SJCRH30 (cell line): ENCODE results near the gene EXTL1. TPM values are rescaled to one million over a fixed set of nuclear protein-coding genes. Genes with fewer than 3 reads are reported as not detected.

Experiments used
- DNase-seq, 2 experiments: peaks; one replicate each; pipeline ENCODE4 v3.0.0-alpha.2; 2015 to 2020
- H3K27ac ChIP-seq: fragments of 250-450 bp; sonication (Bioruptor Pico); 2 replicates; pipeline ENCODE4 v1.5.1; 2020; ENCODE audit warnings: mild to moderate bottlenecking, moderate library complexity
- H3K27me3 ChIP-seq: fragments of 250-450 bp; sonication (Bioruptor Pico); 2 replicates; pipeline ENCODE4 v1.5.1; 2020; ENCODE audit warnings: mild to moderate bottlenecking, moderate library complexity
- H3K36me3 ChIP-seq: fragments of 250-450 bp; sonication (Bioruptor Pico); 2 replicates; pipeline ENCODE4 v1.5.1; 2020; ENCODE audit warnings: mild to moderate bottlenecking, moderate library complexity
- H3K4me1 ChIP-seq: fragments of 250-450 bp; sonication (Bioruptor Pico); 2 replicates; pipeline ENCODE4 v1.5.1; 2020; ENCODE audit warnings: mild to moderate bottlenecking, moderate library complexity
- H3K4me3 ChIP-seq: fragments of 250-450 bp; sonication (Bioruptor Pico); 2 replicates; pipeline ENCODE4 v1.5.1; 2020; ENCODE audit warnings: mild to moderate bottlenecking, moderate library complexity
- H3K9me3 ChIP-seq: fragments of 250-450 bp; sonication (Bioruptor Pico); replicated peaks from 2 replicates; pipeline ENCODE4 v1.5.1; 2020; ENCODE audit warnings: mild to moderate bottlenecking, moderate library complexity
- total RNA-seq: library from RNA; depleted of rRNA; stranded (reverse); fragments of >200 nt; shearing (Covaris generic); gene quantifications from 2 replicates; pipeline ENCODE4 v1.2.3, GENCODE V29; 2014

EXTL1 gene
- total RNA-seq, 1 experiment from 2014 or later, result 38.7 TPM

- Histone ChIP-seq H3K4me1 (no peaks in the 10 kb centered on the region), H3K9me3 (no peaks in the 10 kb centered on the region), H3K27me3 (peaks cover 13% of the 10 kb centered on the region; the same call in 1 of the 2 replicates), H3K4me3 (no peak overlapping the region), H3K36me3 (no peaks in the 10 kb centered on the region), H3K27ac (no peak overlapping the region)
- no peak for DNase-seq
Observed at GRCh38 chr1:26053718-26054560, 32.4 kb downstream of the EXTL1 start.

- H3K9me3 ChIP-seq, result no peaks in the 10 kb centered on the region
- H3K4me3 ChIP-seq, result no peak overlapping the region
- peaks cover 6% of the 10 kb centered on the region for H3K4me1 ChIP-seq
- no peak overlapping the region for H3K27ac ChIP-seq
- peaks cover 10% of the 10 kb centered on the region; the same call in 1 of the 2 replicates for H3K27me3 ChIP-seq
- no peaks in the 10 kb centered on the region for H3K36me3 ChIP-seq
- DNase-seq, result no peak
Observed at GRCh38 chr1:26055041-26055440, 33.5 kb downstream of the EXTL1 start.

GRCh38 chr1:26057189-26057588 is 35.6 kb downstream of the EXTL1 start:
- DNase-seq, result no peak
- peaks cover 9% of the 10 kb centered on the region for H3K4me1 ChIP-seq
- no peaks in the 10 kb centered on the region for H3K9me3 ChIP-seq
- H3K4me3 ChIP-seq, result no peak overlapping the region
- H3K27ac ChIP-seq, result no peak overlapping the region
- H3K27me3 ChIP-seq, result peaks cover under 1% of the 10 kb centered on the region; the same call in 1 of the 2 replicates
- H3K36me3 ChIP-seq, result no peaks in the 10 kb centered on the region

- Histone ChIP-seq H3K27ac (no peak overlapping the region), H3K27me3 (no peaks in the 10 kb centered on the region; the same call in 1 of the 2 replicates), H3K4me3 (no peak overlapping the region), H3K36me3 (no peaks in the 10 kb centered on the region), H3K9me3 (no peaks in the 10 kb centered on the region), H3K4me1 (peaks cover 9% of the 10 kb centered on the region)
- DNase-seq, result no peak
Observed at GRCh38 chr1:26058052-26058595, 36.5 kb downstream of the EXTL1 start.

GRCh38 chr1:26059906-26060305 is 38.3 kb downstream of the EXTL1 start:
- H3K27ac ChIP-seq, result no peak overlapping the region
- peak in 1 of 2 experiments; percentile 53 for DNase-seq
- H3K36me3 ChIP-seq, result no peaks in the 10 kb centered on the region
- H3K9me3 ChIP-seq, result no peaks in the 10 kb centered on the region
- no peak overlapping the region for H3K4me3 ChIP-seq
- no peaks in the 10 kb centered on the region; the same call in 1 of the 2 replicates for H3K27me3 ChIP-seq
- H3K4me1 ChIP-seq, result peaks cover 9% of the 10 kb centered on the region

- Histone ChIP-seq H3K36me3 (no peaks in the 10 kb centered on the region), H3K4me3 (no peak overlapping the region), H3K27me3 (peaks cover 6% of the 10 kb centered on the region; the same call in 1 of the 2 replicates), H3K9me3 (no peaks in the 10 kb centered on the region), H3K27ac (no peak overlapping the region), H3K4me1 (peaks cover 9% of the 10 kb centered on the region)
- DNase-seq, result no peak
Observed at GRCh38 chr1:26060832-26061574, 39.4 kb downstream of the EXTL1 start.

GRCh38 chr1:26064553-26064952 is 43.0 kb downstream of the EXTL1 start:
- Histone ChIP-seq H3K4me3 (no peak overlapping the region), H3K27me3 (peaks cover 19% of the 10 kb centered on the region), H3K27ac (no peak overlapping the region), H3K4me1 (peaks cover 9% of the 10 kb centered on the region), H3K36me3 (no peaks in the 10 kb centered on the region), H3K9me3 (no peaks in the 10 kb centered on the region)
- DNase-seq, result no peak

- no peak overlapping the region for H3K4me3 ChIP-seq
- no peaks in the 10 kb centered on the region for H3K9me3 ChIP-seq
- DNase-seq, result no peak
- no peaks in the 10 kb centered on the region for H3K36me3 ChIP-seq
- no peaks in the 10 kb centered on the region for H3K4me1 ChIP-seq
- H3K27me3 ChIP-seq, result peaks cover 25% of the 10 kb centered on the region
- no peak overlapping the region for H3K27ac ChIP-seq
Observed at GRCh38 chr1:26066160-26066559, 44.6 kb downstream of the EXTL1 start.

- Histone ChIP-seq H3K27ac (no peak overlapping the region), H3K27me3 (peaks cover 27% of the 10 kb centered on the region), H3K36me3 (no peaks in the 10 kb centered on the region), H3K4me1 (no peaks in the 10 kb centered on the region), H3K4me3 (no peak overlapping the region), H3K9me3 (no peaks in the 10 kb centered on the region)
- no peak for DNase-seq
Observed at GRCh38 chr1:26066857-26067256, 45.3 kb downstream of the EXTL1 start.

- Histone ChIP-seq H3K27ac (no peak within 1 kb of the TSS), H3K36me3 (no peaks in the 10 kb centered on the region), H3K4me1 (no peaks in the 10 kb centered on the region), H3K4me3 (no peak within 1 kb of the TSS), H3K27me3 (peaks cover 32% of the 10 kb centered on the region), H3K9me3 (no peaks in the 10 kb centered on the region)
- peak; percentile 16 to 22 for DNase-seq
Observed at GRCh38 chr1:26067432-26067911, 45.9 kb downstream of the EXTL1 start, which contains the start of gene TRIM63. TSS of gene TRIM63 (minus strand) at chr1:26067630. CDS start at chr1:26067494, 136 bp downstream.

GRCh38 chr1:26069941-26070295 is 48.3 kb downstream of the EXTL1 start:
- H3K9me3 ChIP-seq, result no peaks in the 10 kb centered on the region
- no peaks in the 10 kb centered on the region for H3K4me1 ChIP-seq
- no peak overlapping the region for H3K27ac ChIP-seq
- no peak overlapping the region for H3K4me3 ChIP-seq
- no peak for DNase-seq
- peaks cover 39% of the 10 kb centered on the region for H3K27me3 ChIP-seq
- no peaks in the 10 kb centered on the region for H3K36me3 ChIP-seq

GRCh38 chr1:26070296-26070962 is 48.9 kb downstream of the EXTL1 start:
- peaks cover 36% of the 10 kb centered on the region for H3K27me3 ChIP-seq
- no peaks in the 10 kb centered on the region for H3K4me1 ChIP-seq

GRCh38 chr1:26070963-26071342 is 49.4 kb downstream of the EXTL1 start:
- Histone ChIP-seq H3K4me1 (no peaks in the 10 kb centered on the region), H3K27me3 (peaks cover 32% of the 10 kb centered on the region), H3K27ac (no peak overlapping the region), H3K9me3 (no peaks in the 10 kb centered on the region), H3K4me3 (no peak overlapping the region), H3K36me3 (no peaks in the 10 kb centered on the region)
- DNase-seq, result no peak

More at GRCh38 chr1:26070296-26070962, 48.9 kb downstream of the EXTL1 start:
- Histone ChIP-seq H3K27ac (no peak overlapping the region), H3K9me3 (no peaks in the 10 kb centered on the region), H3K36me3 (no peaks in the 10 kb centered on the region), H3K4me3 (no peak overlapping the region)
- no peak for DNase-seq

GRCh38 chr1:26072305-26072704 is 50.7 kb downstream of the EXTL1 start:
- H3K4me1 ChIP-seq, result no peaks in the 10 kb centered on the region
- peaks cover 28% of the 10 kb centered on the region for H3K27me3 ChIP-seq

More at GRCh38 chr1:26072305-26072704, 50.7 kb downstream of the EXTL1 start:
- H3K27ac ChIP-seq, result no peak overlapping the region
- no peaks in the 10 kb centered on the region for H3K9me3 ChIP-seq
- no peak for DNase-seq
- no peaks in the 10 kb centered on the region for H3K36me3 ChIP-seq
- no peak overlapping the region for H3K4me3 ChIP-seq
